HFFc6 (cell line): ENCODE measurements around the gene OR11L1. TPM values are rescaled to one million over a fixed set of nuclear protein-coding genes. Genes with fewer than 3 reads are reported as not detected.
A peak's percentile ranks its signal among the peaks of the same experiment; 100 is the strongest.

ENCODE experiments used
- DNase-seq: peaks from one replicate; pipeline ENCODE4 v3.0.0-alpha.2; 2018
- H3K27ac Mint-ChIP-seq: 2 replicates; pipeline ENCODE4 v1.8.0; 2020; ENCODE audit warnings: mild to moderate bottlenecking, mixed read lengths
- H3K27me3 Mint-ChIP-seq: 2 replicates; pipeline ENCODE4 v1.8.0; 2021; ENCODE audit warnings: mild to moderate bottlenecking, moderate library complexity, mixed read lengths; ENCODE audit not compliant: insufficient read depth
- H3K36me3 Mint-ChIP-seq: 2 replicates; pipeline ENCODE4 v1.8.0; 2021; ENCODE audit warnings: low read depth, mixed read lengths
- H3K4me1 Mint-ChIP-seq: 2 replicates; pipeline ENCODE4 v1.8.0; 2020; ENCODE audit warnings: low read depth, mixed read lengths
- H3K4me3 Mint-ChIP-seq: 2 replicates; pipeline ENCODE4 v1.8.0; 2020; ENCODE audit warnings: mild to moderate bottlenecking, moderate library complexity, mixed read lengths
- H3K9me3 Mint-ChIP-seq: 2 replicates; pipeline ENCODE4 v1.8.0; 2020; ENCODE audit warnings: mild to moderate bottlenecking, mixed read lengths
- CTCF ChIP-seq: fragments of 200-600 bp; sonication (generic); IDR thresholded peaks from 2 replicates; pipeline ENCODE4 v1.5.0; 2021; ENCODE audit warnings: antibody characterized with exemption, mild to moderate bottlenecking
- long read RNA-seq: library from polyadenylated mRNA; unstranded; transcript quantifications from one replicate; pipeline ENCODE4 v2.0.0, GENCODE V29; 2019
- total RNA-seq, 6 experiments: library from RNA; stranded (reverse); fragmentation: NEBNext Ultra II Directional; extraction: Animal tissue kit (Norgen Biotek cat#: 25700); gene quantifications; 2 replicates in 1 of 6; 3 replicates in 5 of 6; pipeline ENCODE4 v1.2.3, GENCODE V29; 2021

Gene OR11L1
- total RNA-seq = not detected
- long read RNA-seq = 0 reads

- no peak for TF ChIP-seq CTCF
- no peak within 1 kb of the TSS for H3K4me3 Mint-ChIP-seq
Observed at GRCh38 chr1:247841796-247842195, at the start of gene OR11L1. OR11L1 (minus strand) TSS chr1:247841896; CDS start chr1:247841896, 0 bp downstream.

GRCh38 chr1:247884797-247885413, 43.2 kb upstream of the OR11L1 start:
- Mint-ChIP-seq H3K4me1 (no peaks in the 10 kb centered on the region; the same call in 1 of the 2 replicates), H3K36me3 (no peaks in the 10 kb centered on the region), H3K27me3 (no peaks in the 10 kb centered on the region; the same call in 1 of the 2 replicates), H3K27ac (no peak overlapping the region), H3K4me3 (no peak overlapping the region), H3K9me3 (peaks cover 12% of the 10 kb centered on the region; the same call in 1 of the 2 replicates)
- no peak for DNase-seq
- TF ChIP-seq CTCF = no peak

More at GRCh38 chr1:247841796-247842195, at the start of gene OR11L1:
- H3K27ac Mint-ChIP-seq = no peak within 1 kb of the TSS
- H3K4me1 Mint-ChIP-seq = no peaks in the 10 kb centered on the region; the same call in 1 of the 2 replicates
- DNase-seq = no peak
- no peaks in the 10 kb centered on the region for H3K27me3 Mint-ChIP-seq
- H3K36me3 Mint-ChIP-seq = no peaks in the 10 kb centered on the region; the same call in 1 of the 2 replicates
- H3K9me3 Mint-ChIP-seq = peaks cover 31% of the 10 kb centered on the region; the same call in 1 of the 2 replicates

GRCh38 chr1:247883346-247883745, 41.6 kb upstream of the OR11L1 start:
- no peak for DNase-seq
- no peaks in the 10 kb centered on the region; the same call in 1 of the 2 replicates for H3K4me1 Mint-ChIP-seq
- H3K27me3 Mint-ChIP-seq = no peaks in the 10 kb centered on the region; the same call in none of the 2 replicates
- no peak overlapping the region for H3K27ac Mint-ChIP-seq
- H3K9me3 Mint-ChIP-seq = peaks cover 19% of the 10 kb centered on the region
- TF ChIP-seq CTCF = no peak
- H3K36me3 Mint-ChIP-seq = no peaks in the 10 kb centered on the region; the same call in 1 of the 2 replicates
- no peak overlapping the region for H3K4me3 Mint-ChIP-seq

- Mint-ChIP-seq H3K4me3 (peak overlapping the region; percentile 68; the same call in 1 of the 2 replicates), H3K9me3 (peaks cover 20% of the 10 kb centered on the region), H3K27me3 (no peaks in the 10 kb centered on the region), H3K27ac (peak overlapping the region; percentile 89; the same call in 1 of the 2 replicates), H3K36me3 (peaks cover 5% of the 10 kb centered on the region), H3K4me1 (peaks cover 12% of the 10 kb centered on the region; the same call in 1 of the 2 replicates)
- no peak for TF ChIP-seq CTCF
- no peak for DNase-seq
Observed at GRCh38 chr1:247865416-247865815, 23.7 kb upstream of the OR11L1 start.

GRCh38 chr1:247864644-247865043, 22.9 kb upstream of the OR11L1 start:
- H3K27me3 Mint-ChIP-seq = no peaks in the 10 kb centered on the region; the same call in 1 of the 2 replicates
- DNase-seq = no peak
- H3K27ac Mint-ChIP-seq = peak overlapping the region; percentile 89; the same call in 1 of the 2 replicates
- H3K9me3 Mint-ChIP-seq = peaks cover 18% of the 10 kb centered on the region
- H3K4me1 Mint-ChIP-seq = peaks cover 12% of the 10 kb centered on the region; the same call in 1 of the 2 replicates
- no peak for TF ChIP-seq CTCF
- peaks cover 5% of the 10 kb centered on the region for H3K36me3 Mint-ChIP-seq
- no peak overlapping the region for H3K4me3 Mint-ChIP-seq
